HG03039 (cell line): Measurements from ENCODE around the gene CADM2.

Source experiments
- ATAC-seq: cut with Tn5 transposase; IDR thresholded peaks from one replicate; pipeline ENCODE4 v1.9.1; 2021; ENCODE audit warnings: mild to moderate bottlenecking, moderate library complexity; ENCODE audit not compliant: unreplicated experiment

Gene CADM2

GRCh38 chr3:86104154-86104553 is 1145.4 kb downstream of the CADM2 start:
- no peak for ATAC-seq

GRCh38 chr3:86109434-86109833 is 1150.6 kb downstream of the CADM2 start:
- ATAC-seq: no peak
